Gastrocnemius medialis (tissue), 4 donors: ENCODE measurements around the gene EGLN2.

Experiments used
- POLR2A ChIP-seq, 2 donors: fragments of 450-650 bp; IDR thresholded peaks; one replicate each; pipeline ENCODE4 v1.6.1; 2017; ENCODE audit warnings: antibody characterized with exemption in 2 of 2, mild to moderate bottlenecking in 2 of 2, moderate library complexity in 2 of 2
- TF ChIP-seq, protein P1 (sequence below), 5 experiments: fragments of 450-650 bp in 3 of 5; fragments of 200-600 bp in 2 of 5; sonication (generic) in 2 of 5; IDR thresholded peaks in 4 of 5; conservative IDR thresholded peaks in 1 of 5; 1 replicate in 4 of 5; 2 replicates in 1 of 5; pipeline ENCODE4 v1.5.1; 2016 to 2019; ENCODE audit warnings: antibody characterized with exemption in 5 of 5, mild to moderate bottlenecking in 3 of 5, moderate library complexity in 3 of 5

DNA sequence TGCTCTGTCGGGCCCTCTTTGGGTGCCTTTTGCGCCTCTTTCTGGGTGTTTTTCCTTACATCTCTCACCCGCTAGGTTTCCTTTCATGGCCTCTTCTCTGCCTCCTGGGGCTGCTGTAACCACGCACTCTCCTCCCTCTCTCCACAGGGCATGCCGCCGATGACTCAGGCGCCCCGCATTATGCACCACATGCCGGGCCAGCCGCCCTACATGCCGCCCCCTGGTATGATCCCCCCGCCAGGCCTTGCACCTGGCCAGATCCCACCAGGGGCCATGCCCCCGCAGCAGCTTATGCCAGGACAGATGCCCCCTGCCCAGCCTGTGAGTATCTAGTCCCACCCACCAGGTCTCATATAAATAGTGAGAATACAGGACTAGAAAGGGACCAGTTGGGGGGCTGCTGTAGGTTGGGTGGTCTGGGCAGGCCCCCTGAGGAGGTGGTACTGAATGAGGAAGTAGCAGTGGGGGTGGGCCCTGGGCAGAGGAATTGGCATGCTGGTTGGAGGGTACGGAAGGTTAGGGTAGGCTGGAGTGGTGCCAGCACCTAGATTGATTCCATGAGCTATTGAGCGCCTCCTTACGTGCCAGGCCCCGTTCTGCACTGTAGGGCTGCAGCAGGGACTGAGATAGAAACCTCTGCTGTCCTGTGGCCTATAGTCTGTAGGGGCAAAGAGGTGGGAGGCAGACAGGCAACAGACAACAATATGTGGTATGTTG is 36.1 kb upstream of the EGLN2 start:
- TF ChIP-seq, protein P1, sequence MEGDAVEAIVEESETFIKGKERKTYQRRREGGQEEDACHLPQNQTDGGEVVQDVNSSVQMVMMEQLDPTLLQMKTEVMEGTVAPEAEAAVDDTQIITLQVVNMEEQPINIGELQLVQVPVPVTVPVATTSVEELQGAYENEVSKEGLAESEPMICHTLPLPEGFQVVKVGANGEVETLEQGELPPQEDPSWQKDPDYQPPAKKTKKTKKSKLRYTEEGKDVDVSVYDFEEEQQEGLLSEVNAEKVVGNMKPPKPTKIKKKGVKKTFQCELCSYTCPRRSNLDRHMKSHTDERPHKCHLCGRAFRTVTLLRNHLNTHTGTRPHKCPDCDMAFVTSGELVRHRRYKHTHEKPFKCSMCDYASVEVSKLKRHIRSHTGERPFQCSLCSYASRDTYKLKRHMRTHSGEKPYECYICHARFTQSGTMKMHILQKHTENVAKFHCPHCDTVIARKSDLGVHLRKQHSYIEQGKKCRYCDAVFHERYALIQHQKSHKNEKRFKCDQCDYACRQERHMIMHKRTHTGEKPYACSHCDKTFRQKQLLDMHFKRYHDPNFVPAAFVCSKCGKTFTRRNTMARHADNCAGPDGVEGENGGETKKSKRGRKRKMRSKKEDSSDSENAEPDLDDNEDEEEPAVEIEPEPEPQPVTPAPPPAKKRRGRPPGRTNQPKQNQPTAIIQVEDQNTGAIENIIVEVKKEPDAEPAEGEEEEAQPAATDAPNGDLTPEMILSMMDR (IDR thresholded peaks at IDR 0.05 in 4 of 5, conservative IDR thresholded peaks at IDR 0.05 in 1 of 5), result no peak
- TF ChIP-seq POLR2A (IDR thresholded peaks at IDR 0.05), result no peak
